Osteoblast (primary cell): ENCODE measurements around the gene PKD1L1. TPM values are rescaled to one million over a fixed set of nuclear protein-coding genes. Genes with fewer than 3 reads are reported as not detected.

Source experiments
- DNase-seq: peaks from one replicate; pipeline ENCODE4 v3.0.0; 2011; ENCODE audit warnings: low spot score, mixed read lengths; ENCODE audit not compliant: insufficient read length; ENCODE audit errors: missing footprints
- H2AFZ ChIP-seq: 2 replicates; pipeline ENCODE4 v1.6.0; 2011; ENCODE audit warnings: mild to moderate bottlenecking, low read length
- H3K27ac ChIP-seq: 2 replicates; pipeline ENCODE4 v1.5.1; 2011; ENCODE audit warnings: mild to moderate bottlenecking, low read depth, low read length, moderate library complexity
- H3K27me3 ChIP-seq: 2 replicates; pipeline ENCODE4 v1.6.0; 2012; ENCODE audit warnings: mild to moderate bottlenecking, control low read depth, inconsistent platforms, low read length, moderate library complexity; ENCODE audit not compliant: insufficient read depth
- H3K36me3 ChIP-seq: 2 replicates; pipeline ENCODE4 v1.5.1; 2011; ENCODE audit warnings: mild to moderate bottlenecking, low read length, control low read depth, moderate library complexity; ENCODE audit not compliant: insufficient read depth
- H3K4me1 ChIP-seq: 2 replicates; pipeline ENCODE4 v1.5.1; 2011; ENCODE audit warnings: mild to moderate bottlenecking, low read length, control low read depth, moderate library complexity; ENCODE audit not compliant: insufficient read depth
- H3K4me2 ChIP-seq: 2 replicates; pipeline ENCODE4 v1.6.0; 2011; ENCODE audit warnings: mild to moderate bottlenecking, low read length; ENCODE audit not compliant: insufficient read depth
- H3K4me3 ChIP-seq: fragments of 200-600 bp; sonication (generic); 3 replicates; pipeline ENCODE4 v1.5.1; 2012; ENCODE audit warnings: mild to moderate bottlenecking, low read length, inconsistent platforms; ENCODE audit not compliant: insufficient read depth
- H3K79me2 ChIP-seq: 2 replicates; pipeline ENCODE4 v1.6.0; 2012; ENCODE audit warnings: mild to moderate bottlenecking, low read length, control low read depth, inconsistent platforms; ENCODE audit not compliant: insufficient read depth
- H3K9me3 ChIP-seq: 2 replicates; pipeline ENCODE4 v1.5.1; 2011; ENCODE audit warnings: low read depth, low read length, control low read depth
- H4K20me1 ChIP-seq: 2 replicates; pipeline ENCODE4 v1.6.0; 2012; ENCODE audit warnings: mild to moderate bottlenecking, low read length, control low read depth; ENCODE audit not compliant: insufficient read depth
- total RNA-seq: library from RNA; depleted of rRNA; stranded (reverse); fragments of >200 nt; gene quantifications from 2 replicates; pipeline ENCODE4 v1.2.3, GENCODE V29; 2012
- TF ChIP-seq, protein P1 (sequence below): IDR thresholded peaks from 2 replicates; pipeline ENCODE4 v1.5.1; 2011; ENCODE audit warnings: mild to moderate bottlenecking, low read depth, low read length, moderate library complexity; ENCODE audit errors: extremely low read depth

PKD1L1 gene
- total RNA-seq, 1 donor = under 0.01 TPM

DNA sequence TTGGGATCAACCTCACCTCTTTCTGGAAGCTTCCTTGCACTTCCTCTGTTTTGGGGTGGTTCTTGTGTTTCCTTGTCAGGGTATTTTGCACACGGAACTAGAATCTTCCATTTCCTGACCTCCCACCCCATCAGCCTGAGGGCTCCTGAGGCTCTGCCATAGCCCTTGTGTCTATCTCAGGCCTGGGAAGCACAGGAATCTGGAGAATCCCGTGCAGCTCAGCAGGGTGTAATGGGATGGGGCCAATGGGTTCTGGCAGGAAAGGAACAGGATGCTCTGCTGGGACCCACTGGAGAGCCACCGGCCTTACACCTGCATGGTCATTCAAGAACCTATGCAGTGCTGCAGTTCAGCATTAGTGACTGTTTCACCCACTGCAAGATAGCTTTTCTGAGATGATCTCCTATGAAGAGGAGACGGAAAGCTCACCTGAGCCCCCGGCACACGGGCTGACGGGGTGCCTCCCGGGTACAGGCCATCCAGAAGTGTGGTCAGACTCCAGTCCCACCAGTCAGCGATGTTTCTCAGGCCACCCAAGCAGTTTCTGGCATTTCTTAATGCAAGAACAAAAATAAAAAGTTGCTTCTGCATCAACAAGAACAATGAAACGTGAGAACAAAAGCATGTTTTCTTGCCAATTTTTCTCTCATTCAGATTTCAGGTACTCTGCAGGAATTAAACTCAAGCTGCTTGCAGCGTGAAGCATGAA is 133.2 kb downstream of the PKD1L1 start:
- Histone ChIP-seq H3K9me3 (no peaks in the 10 kb centered on the region), H3K79me2 (no peaks in the 10 kb centered on the region), H3K27me3 (no peaks in the 10 kb centered on the region), H4K20me1 (no peaks in the 10 kb centered on the region), H2AFZ (no peak overlapping the region), H3K4me3 (no peak overlapping the region), H3K36me3 (no peaks in the 10 kb centered on the region), H3K4me2 (no peak overlapping the region), H3K27ac (no peak overlapping the region), H3K4me1 (peaks cover 5% of the 10 kb centered on the region)
- DNase-seq = no peak
- TF ChIP-seq, protein P1, sequence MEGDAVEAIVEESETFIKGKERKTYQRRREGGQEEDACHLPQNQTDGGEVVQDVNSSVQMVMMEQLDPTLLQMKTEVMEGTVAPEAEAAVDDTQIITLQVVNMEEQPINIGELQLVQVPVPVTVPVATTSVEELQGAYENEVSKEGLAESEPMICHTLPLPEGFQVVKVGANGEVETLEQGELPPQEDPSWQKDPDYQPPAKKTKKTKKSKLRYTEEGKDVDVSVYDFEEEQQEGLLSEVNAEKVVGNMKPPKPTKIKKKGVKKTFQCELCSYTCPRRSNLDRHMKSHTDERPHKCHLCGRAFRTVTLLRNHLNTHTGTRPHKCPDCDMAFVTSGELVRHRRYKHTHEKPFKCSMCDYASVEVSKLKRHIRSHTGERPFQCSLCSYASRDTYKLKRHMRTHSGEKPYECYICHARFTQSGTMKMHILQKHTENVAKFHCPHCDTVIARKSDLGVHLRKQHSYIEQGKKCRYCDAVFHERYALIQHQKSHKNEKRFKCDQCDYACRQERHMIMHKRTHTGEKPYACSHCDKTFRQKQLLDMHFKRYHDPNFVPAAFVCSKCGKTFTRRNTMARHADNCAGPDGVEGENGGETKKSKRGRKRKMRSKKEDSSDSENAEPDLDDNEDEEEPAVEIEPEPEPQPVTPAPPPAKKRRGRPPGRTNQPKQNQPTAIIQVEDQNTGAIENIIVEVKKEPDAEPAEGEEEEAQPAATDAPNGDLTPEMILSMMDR = no peak

DNA sequence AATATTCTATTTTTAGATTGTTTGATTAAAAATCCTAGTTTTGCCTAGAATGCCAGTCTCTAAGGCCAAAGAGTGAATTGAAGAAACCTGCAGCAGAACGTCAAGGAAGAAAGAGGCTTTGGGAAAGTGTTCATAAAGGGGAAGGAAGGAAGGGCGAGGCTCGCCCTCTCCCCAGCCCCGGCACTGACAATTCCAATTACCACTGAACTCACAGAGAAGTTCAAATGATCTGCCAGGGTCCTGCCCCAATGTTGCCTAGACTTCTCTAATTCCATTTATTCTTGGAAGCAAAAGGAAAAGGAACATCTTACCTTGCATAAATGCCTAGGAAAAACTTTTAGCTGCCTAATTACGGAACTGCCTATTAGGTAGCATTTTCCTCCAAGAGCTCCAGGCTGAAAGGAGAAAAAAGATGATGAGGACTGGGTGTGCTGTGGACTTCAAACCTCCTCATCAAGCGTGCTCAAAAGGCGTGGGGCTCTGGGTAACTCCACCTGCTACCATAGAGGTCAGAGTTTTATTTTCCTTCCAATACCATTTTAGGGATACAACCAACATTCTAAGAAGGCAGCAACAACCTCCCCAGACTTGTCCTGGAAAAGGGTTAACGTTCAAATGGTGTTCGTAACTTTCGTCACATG is 134.5 kb downstream of the PKD1L1 start:
- no peaks in the 10 kb centered on the region for H3K36me3 ChIP-seq
- DNase-seq = no peak

DNA sequence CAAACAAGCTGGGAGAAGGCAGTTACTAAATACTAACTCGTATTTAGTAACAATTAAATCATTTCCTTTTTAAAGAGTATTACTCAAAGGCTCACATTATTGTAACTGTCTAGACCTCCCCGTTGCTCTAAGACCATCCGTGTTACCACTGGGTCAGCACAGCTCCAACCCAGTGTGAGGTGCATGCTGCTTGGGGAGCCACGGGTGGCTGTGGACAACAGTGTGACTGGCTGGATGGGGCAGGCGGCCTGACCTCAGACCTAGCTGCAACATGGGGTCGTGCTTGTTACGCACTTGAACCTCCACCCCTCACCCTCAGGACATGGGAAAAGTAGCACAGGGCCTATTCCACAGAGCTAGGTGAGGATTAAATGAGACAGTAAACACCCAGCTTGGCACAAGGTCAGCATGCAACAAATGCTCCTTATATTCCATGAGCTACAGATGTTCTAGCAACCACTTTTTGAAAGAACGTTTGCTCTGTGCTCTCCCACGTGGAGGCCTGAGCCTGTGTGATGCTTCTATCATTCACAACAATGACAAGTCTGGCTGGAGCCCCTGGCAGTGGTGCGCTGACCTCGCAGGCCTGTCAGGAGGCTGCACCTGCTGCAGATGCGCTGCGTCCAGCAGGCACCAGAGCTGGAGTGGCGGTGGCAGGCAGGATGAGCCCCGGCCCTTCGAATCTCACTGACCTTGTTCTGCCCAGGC is 135.7 kb downstream of the PKD1L1 start:
- Histone ChIP-seq H3K4me1 (no peaks in the 10 kb centered on the region), H3K4me2 (no peak overlapping the region), H3K27ac (no peak overlapping the region), H4K20me1 (no peaks in the 10 kb centered on the region), H3K36me3 (no peaks in the 10 kb centered on the region), H2AFZ (no peak overlapping the region), H3K27me3 (no peaks in the 10 kb centered on the region), H3K79me2 (no peaks in the 10 kb centered on the region), H3K9me3 (no peaks in the 10 kb centered on the region), H3K4me3 (no peak overlapping the region)
- TF ChIP-seq, protein P1 = no peak
- DNase-seq = no peak

More for the DNA sequence above, 134.5 kb downstream of the PKD1L1 start:
- H3K27me3 ChIP-seq = no peaks in the 10 kb centered on the region
- TF ChIP-seq, protein P1 = no peak
- H3K4me3 ChIP-seq = no peak overlapping the region
- no peak overlapping the region for H2AFZ ChIP-seq
- no peaks in the 10 kb centered on the region for H3K9me3 ChIP-seq
- H3K4me2 ChIP-seq = no peak overlapping the region
- H3K4me1 ChIP-seq = no peaks in the 10 kb centered on the region
- H3K79me2 ChIP-seq = no peaks in the 10 kb centered on the region
- H4K20me1 ChIP-seq = no peaks in the 10 kb centered on the region
- no peak overlapping the region for H3K27ac ChIP-seq
